NCI-H2081 treated with DMSO at 0.1 percent for 48 hours (cell line): ENCODE data around the gene KCNAB3.

Experiments
- DNase-seq: peaks from one replicate; lab custom pipeline; 2025; lab: John Stamatoyannopoulos, UW

The KCNAB3 gene

GRCh38 chr17:7940743-7941142 is 11.1 kb upstream of the KCNAB3 start:
- DNase-seq, result no peak

GRCh38 chr17:7940034-7940433 is 10.4 kb upstream of the KCNAB3 start:
- no peak for DNase-seq

GRCh38 chr17:7935859-7936258 is 6.2 kb upstream of the KCNAB3 start:
- no peak for DNase-seq

- no peak for DNase-seq
Observed at GRCh38 chr17:7932949-7933348, 3.3 kb upstream of the KCNAB3 start.

- no peak for DNase-seq
Observed at GRCh38 chr17:7932483-7932891, 2.8 kb upstream of the KCNAB3 start.

- peak; percentile 68 for DNase-seq
Observed at GRCh38 chr17:7931709-7932482, 2.2 kb upstream of the KCNAB3 start, which contains the start of the genes CNTROB and TRAPPC1. CNTROB (plus strand) TSS chr17:7932206; CDS start chr17:7933080, 874 bp downstream. TRAPPC1 (minus strand) TSS chr17:7931946; CDS start chr17:7931829, 117 bp downstream.

GRCh38 chr17:7930841-7931631 is 1.4 kb upstream of the KCNAB3 start:
- no peak for DNase-seq

GRCh38 chr17:7927596-7927995 is 2.1 kb downstream of the KCNAB3 start:
- no peak for DNase-seq

GRCh38 chr17:7922845-7923628 is 6.6 kb downstream of the KCNAB3 start:
- no peak for DNase-seq

- no peak for DNase-seq
Observed at GRCh38 chr17:7922269-7922844, 7.3 kb downstream of the KCNAB3 start.

- DNase-seq, result no peak
Observed at GRCh38 chr17:7916808-7917207, 12.8 kb downstream of the KCNAB3 start.

GRCh38 chr17:7916385-7916682 is 13.3 kb downstream of the KCNAB3 start:
- no peak for DNase-seq

- peak; percentile 36 for DNase-seq
Observed at GRCh38 chr17:7915611-7916384, 13.9 kb downstream of the KCNAB3 start, which contains the start of gene RNF227. RNF227 (minus strand) TSS chr17:7916289; CDS start chr17:7916195, 94 bp downstream.

- no peak for DNase-seq
Observed at GRCh38 chr17:7915179-7915610, 14.5 kb downstream of the KCNAB3 start.

- no peak for DNase-seq
Observed at GRCh38 chr17:7912927-7913524, 16.6 kb downstream of the KCNAB3 start.

GRCh38 chr17:7911116-7911515 is 18.5 kb downstream of the KCNAB3 start:
- no peak for DNase-seq

- DNase-seq, result no peak
Observed at GRCh38 chr17:7910711-7911110, 18.9 kb downstream of the KCNAB3 start.

- no peak for DNase-seq
Observed at GRCh38 chr17:7910281-7910680, 19.4 kb downstream of the KCNAB3 start.

- no peak for DNase-seq
Observed at GRCh38 chr17:7909089-7909488, 20.6 kb downstream of the KCNAB3 start.
